Measurements from ENCODE around the gene SCAI.

GRCh38 chr9:125156551-125156950 lies 13.2 kb upstream of the SCAI start:
- TF ChIP-seq POLR2AphosphoS5 (IDR thresholded peaks at IDR 0.05; ENCODE audit: borderline replicate concordance, low read depth, low read length) (no peak), EZH2 (IDR thresholded peaks at IDR 0.05) (no peak), FOXP2 (optimal IDR thresholded peaks at IDR 0.05; ENCODE audit: control extremely low read depth, extremely low read length, insufficient read depth) (no peak)

Measured in SK-N-MC (cell line).